ENCODE measurements around the gene OTUD1. TPM values are rescaled to one million over a fixed set of nuclear protein-coding genes. Genes with fewer than 3 reads are reported as not detected.

Gene OTUD1
- total RNA-seq, 2 experiments from 2014 or later, result 20.1 to 21.0 TPM

DNA sequence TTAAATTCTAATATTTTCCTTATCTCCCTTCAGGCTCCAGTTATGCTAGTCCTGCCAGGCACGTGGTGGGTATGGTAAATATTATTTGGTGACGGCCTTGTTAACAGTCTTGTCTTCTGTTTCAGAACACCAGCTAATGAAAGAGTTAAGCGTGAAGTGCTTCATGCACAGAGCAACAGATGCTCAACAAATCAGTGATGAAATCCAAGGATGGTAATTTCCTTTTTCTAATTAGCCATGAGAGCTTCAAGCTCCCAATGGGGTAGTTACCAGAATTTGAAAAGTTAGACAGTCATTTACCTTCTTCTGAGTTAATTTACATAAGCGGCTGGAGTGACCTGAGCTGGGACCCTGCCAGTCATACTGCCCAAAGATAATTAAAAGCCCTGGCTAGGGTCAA lies 1.9 kb upstream of the OTUD1 start:
- ATAC-seq (ENCODE audit: low read depth), result no peak
- peaks cover 3% of the 10 kb centered on the region for H3K27me3 Mint-ChIP-seq
- H3K4me1 Mint-ChIP-seq, result peaks cover 18% of the 10 kb centered on the region
- no peaks in the 10 kb centered on the region for H3K9me3 Mint-ChIP-seq
- DNase-seq, result no peak
- POLR2A ChIA-PET, result no interaction called here
- H3K27ac Mint-ChIP-seq, result no peak overlapping the region
- H3K4me3 Mint-ChIP-seq, result no peak overlapping the region
- peaks cover 7% of the 10 kb centered on the region for H3K36me3 Mint-ChIP-seq

DNA sequence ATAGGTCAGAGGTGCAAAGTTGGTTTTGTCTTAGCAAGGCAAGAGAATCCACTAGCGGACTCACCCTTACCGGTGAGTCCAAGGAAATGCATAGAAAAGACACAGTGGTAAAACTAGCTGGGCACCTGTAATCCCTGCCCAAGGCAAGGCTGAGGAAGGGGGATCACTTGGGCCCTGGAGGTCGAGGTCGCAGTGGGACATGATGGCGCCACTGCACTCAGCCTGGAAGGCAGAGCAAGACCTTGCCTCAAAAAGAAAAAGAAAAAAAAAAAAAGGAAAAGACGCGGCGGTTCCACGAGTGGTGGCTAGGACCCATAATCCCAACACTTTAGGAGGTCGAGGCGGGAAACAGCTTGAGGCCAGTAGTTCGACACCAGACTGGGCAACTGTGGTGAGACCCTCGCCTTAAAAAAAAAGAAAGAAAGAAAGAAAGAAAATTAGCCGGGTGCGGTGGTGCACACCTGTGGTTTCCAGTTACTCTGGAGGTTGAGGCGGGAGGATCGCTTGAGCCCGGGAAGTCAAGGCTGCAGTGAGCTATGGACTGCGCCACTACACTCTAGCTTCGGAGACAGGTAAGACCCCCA lies 820 bp upstream of the OTUD1 start:
- peaks cover 3% of the 10 kb centered on the region for H3K27me3 Mint-ChIP-seq
- peaks cover 27% of the 10 kb centered on the region for H3K4me1 Mint-ChIP-seq
- POLR2A ChIA-PET, result interaction anchor here (0.7 to 3.8 kb wide), 12 partner anchors 9 to 95 kb away, joined by 3 to 24 read pairs (median 4); partner anchors contain the start of gene C10orf67
- peak overlapping the region; percentile 81 for H3K4me3 Mint-ChIP-seq
- peak overlapping the region; percentile 80 for H3K27ac Mint-ChIP-seq
- no peak for DNase-seq
- H3K36me3 Mint-ChIP-seq, result peaks cover 9% of the 10 kb centered on the region
- ATAC-seq (ENCODE audit: low read depth), result no peak
- no peaks in the 10 kb centered on the region for H3K9me3 Mint-ChIP-seq

DNA sequence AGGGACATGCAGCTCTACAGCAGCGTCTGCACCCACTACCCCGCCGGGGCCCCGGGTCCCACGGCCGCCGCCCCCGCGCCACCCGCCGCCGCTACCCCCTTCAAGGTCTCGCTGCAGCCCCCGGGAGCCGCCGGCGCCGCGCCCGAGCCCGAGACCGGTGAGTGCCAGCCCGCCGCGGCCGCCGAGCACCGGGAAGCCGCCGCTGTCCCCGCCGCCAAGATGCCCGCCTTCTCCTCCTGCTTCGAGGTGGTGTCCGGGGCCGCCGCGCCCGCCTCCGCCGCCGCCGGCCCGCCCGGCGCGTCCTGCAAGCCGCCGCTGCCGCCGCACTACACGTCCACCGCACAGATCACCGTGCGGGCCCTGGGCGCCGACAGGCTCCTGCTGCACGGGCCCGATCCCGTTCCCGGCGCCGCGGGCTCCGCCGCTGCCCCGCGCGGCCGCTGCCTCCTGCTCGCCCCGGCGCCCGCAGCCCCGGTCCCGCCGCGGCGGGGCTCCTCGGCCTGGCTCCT lies 631 bp downstream of the OTUD1 start:
- Mint-ChIP-seq H3K4me1 (peaks cover 30% of the 10 kb centered on the region), H3K27ac (no peak overlapping the region), H3K4me3 (peak overlapping the region; percentile 92), H3K27me3 (peaks cover 3% of the 10 kb centered on the region), H3K9me3 (no peaks in the 10 kb centered on the region), H3K36me3 (peaks cover 12% of the 10 kb centered on the region)
- peak; percentile 68 for DNase-seq
- ATAC-seq (ENCODE audit: low read depth), result peak; percentile 11
- POLR2A ChIA-PET, result interaction anchor here (0.8 to 3.8 kb wide), 11 partner anchors 9 to 125 kb away, joined by 3 to 24 read pairs (median 4); no protein-coding TSS in a partner anchor

DNA sequence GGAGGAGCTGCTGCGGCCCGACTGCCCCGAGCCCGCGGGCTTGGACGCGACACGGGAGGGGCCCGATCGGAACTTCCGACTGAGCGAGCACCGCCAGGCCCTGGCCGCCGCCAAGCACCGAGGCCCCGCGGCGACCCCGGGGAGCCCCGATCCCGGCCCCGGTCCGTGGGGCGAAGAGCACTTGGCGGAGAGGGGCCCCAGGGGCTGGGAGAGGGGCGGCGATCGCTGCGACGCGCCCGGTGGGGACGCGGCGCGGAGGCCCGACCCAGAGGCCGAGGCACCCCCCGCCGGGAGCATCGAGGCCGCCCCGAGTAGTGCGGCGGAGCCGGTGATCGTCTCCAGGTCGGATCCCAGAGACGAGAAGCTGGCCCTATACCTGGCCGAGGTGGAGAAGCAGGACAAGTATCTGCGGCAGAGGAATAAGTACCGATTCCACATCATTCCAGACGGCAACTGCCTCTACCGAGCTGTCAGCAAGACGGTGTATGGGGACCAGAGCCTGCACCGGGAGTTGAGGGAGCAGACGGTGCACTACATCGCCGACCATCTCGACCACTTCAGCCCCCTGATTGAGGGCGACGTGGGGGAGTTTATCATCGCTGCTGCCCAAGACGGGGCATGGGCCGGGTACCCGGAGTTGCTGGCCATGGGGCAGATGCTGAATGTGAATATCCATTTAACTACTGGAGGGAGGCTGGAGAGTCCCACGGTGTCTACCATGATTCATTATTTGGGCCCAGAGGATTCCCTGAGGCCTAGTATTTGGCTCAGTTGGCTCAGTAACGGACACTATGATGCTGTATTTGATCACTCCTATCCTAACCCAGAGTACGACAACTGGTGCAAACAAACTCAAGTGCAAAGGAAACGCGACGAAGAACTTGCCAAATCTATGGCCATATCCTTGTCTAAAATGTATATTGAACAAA lies 1.4 kb downstream of the OTUD1 start:
- peak overlapping the region; percentile 87 for H3K27ac Mint-ChIP-seq
- POLR2A ChIA-PET, result interaction anchor here (0.6 to 3.8 kb wide), 7 partner anchors 9 to 108 kb away, joined by 3 to 24 read pairs (median 5); no protein-coding TSS in a partner anchor
- peak; percentile 20 for ATAC-seq (ENCODE audit: low read depth)
- peaks cover 12% of the 10 kb centered on the region for H3K36me3 Mint-ChIP-seq
- peaks cover 3% of the 10 kb centered on the region for H3K27me3 Mint-ChIP-seq
- H3K4me1 Mint-ChIP-seq, result peaks cover 30% of the 10 kb centered on the region
- no peaks in the 10 kb centered on the region for H3K9me3 Mint-ChIP-seq
- H3K4me3 Mint-ChIP-seq, result peak overlapping the region; percentile 92
- DNase-seq, result peak; percentile 72

DNA sequence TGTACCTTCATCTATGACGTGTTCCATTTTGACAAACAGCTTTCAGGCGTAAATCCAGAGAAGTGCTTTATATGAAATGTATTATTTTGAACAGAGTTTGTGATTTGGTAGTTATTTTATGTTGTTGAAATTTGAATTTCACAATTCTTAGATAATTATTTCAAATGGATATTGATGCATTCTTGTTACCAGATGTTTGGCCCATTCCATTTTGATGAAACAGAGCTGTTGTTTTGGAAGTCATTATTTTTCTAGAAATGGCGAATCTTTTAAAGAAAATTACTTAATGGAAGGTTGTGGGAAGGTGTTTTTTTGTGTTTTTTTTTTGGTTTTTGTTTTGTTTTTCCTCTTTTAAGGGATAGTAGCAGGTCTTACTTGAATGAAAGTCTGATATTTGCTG lies 2.4 kb downstream of the OTUD1 start:
- H3K4me3 Mint-ChIP-seq, result peak overlapping the region; percentile 92
- no peak for ATAC-seq (ENCODE audit: low read depth)
- peaks cover 15% of the 10 kb centered on the region for H3K36me3 Mint-ChIP-seq
- H3K4me1 Mint-ChIP-seq, result peaks cover 33% of the 10 kb centered on the region
- no peaks in the 10 kb centered on the region for H3K27me3 Mint-ChIP-seq
- POLR2A ChIA-PET, result interaction anchor here (0.7 to 3.8 kb wide), 2 partner anchors 12 to 73 kb away, joined by 3 to 16 read pairs; no protein-coding TSS in a partner anchor
- peak overlapping the region; percentile 87 for H3K27ac Mint-ChIP-seq
- no peak for DNase-seq
- no peaks in the 10 kb centered on the region for H3K9me3 Mint-ChIP-seq

DNA sequence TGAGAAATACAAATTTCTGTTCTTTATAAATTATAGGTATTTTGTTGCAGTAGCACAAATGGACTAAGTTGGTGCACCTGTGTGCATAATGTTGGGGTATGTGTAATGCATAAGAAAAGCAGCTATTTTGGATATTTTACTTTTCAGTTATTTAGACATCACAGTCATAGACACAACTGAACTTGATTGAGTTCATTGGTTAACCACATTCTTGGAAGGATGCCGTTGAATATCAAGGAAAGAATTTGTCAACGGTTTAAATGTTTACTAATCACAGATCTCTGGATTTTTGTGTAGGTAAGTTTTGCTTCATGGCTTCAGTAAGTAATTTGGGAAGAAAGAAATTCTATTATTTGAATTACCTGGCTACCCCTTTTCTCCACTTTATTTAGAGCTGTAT lies 4.1 kb downstream of the OTUD1 start:
- H3K9me3 Mint-ChIP-seq, result no peaks in the 10 kb centered on the region
- peaks cover 34% of the 10 kb centered on the region for H3K4me1 Mint-ChIP-seq
- peak overlapping the region; percentile 20 for H3K4me3 Mint-ChIP-seq
- peaks cover 17% of the 10 kb centered on the region for H3K36me3 Mint-ChIP-seq
- ATAC-seq (ENCODE audit: low read depth) (no peak), DNase-seq (no peak)
- H3K27ac Mint-ChIP-seq, result no peak overlapping the region
- no peaks in the 10 kb centered on the region for H3K27me3 Mint-ChIP-seq
- POLR2A ChIA-PET, result interaction anchor here (1.1 kb wide), 1 partner anchor 10 kb away, joined by 4 read pairs; no protein-coding TSS in a partner anchor

DNA sequence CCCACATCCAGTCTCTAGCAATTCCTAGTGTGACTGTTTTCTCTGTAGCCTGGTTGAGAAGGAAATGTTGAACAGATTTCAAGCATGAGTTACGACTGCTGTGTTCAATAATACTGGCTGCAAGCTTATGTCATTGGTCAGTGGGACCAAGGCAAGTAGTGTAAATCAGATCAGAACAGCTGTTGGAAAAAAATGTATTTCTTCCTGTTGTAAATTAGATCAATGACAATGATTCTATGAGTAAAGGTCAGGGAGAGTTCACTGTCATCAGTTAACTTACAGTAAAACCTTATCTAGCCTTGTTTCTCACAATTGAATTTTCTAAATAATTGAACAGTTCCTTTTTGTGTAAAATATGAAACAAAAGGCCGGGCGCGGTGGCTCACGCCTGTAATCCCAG lies 6.7 kb downstream of the OTUD1 start:
- DNase-seq (no peak), ATAC-seq (ENCODE audit: low read depth) (no peak)
- Mint-ChIP-seq H3K27ac (no peak overlapping the region), H3K4me1 (peaks cover 37% of the 10 kb centered on the region), H3K27me3 (no peaks in the 10 kb centered on the region), H3K36me3 (peaks cover 19% of the 10 kb centered on the region), H3K9me3 (no peaks in the 10 kb centered on the region), H3K4me3 (no peak overlapping the region)
- POLR2A ChIA-PET, result no interaction called here

DNA sequence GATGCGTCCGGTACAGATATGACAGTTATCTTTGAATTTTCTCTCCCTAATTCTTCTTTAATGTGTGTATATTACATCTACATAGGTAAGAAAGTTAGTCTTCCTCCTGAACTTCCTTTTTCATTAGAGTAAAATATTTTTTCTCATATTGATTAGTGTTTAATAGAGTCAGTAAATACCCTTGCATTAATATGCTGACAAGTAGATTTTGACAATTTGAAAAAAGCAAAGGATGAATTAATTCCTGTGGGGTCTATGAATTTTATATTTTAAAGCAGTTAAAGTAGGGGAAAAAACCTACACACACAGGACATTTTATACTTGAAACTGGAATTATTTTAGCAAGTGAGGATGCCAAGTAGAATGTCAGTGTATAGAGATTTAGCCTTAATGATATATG lies 9.4 kb downstream of the OTUD1 start:
- no peak overlapping the region for H3K27ac Mint-ChIP-seq
- H3K4me3 Mint-ChIP-seq, result no peak overlapping the region
- H3K4me1 Mint-ChIP-seq, result peaks cover 15% of the 10 kb centered on the region

DNA sequence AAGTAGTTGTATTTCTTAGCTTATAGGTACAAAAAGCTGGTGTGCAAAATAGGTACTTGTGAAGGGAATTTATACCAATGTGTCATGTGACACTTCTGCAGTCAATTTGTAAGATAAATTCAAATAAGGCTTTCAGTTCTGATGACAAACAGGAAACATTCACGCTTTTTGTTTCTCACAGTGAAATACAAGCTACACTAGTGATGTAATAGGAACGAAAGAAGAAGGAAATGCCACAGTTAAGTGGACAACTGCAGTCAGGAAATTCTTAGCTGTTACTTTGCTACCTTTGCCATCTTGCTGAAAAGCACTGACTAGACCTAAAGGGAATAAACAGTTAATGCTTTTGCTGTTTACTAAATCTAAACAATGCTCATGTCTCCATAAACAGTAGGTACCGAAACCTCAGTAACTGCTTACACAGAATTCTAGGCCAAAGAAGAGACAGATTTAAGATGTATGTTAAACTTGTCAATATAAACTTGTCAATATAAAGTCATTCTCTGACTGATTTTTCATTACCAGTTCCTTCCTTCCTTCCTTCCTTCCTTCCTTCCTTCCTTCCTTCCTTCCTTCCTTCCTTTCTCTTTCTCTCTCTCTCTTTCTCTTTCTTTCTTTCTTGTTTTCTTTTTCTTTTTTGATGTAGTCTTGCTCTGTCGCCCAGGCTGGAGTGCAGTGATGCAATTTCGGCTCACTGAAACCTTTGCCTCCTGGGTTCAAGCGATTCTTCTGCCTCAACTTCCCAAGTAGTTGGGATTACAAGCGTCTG lies 10.1 kb downstream of the OTUD1 start:
- DNase-seq (no peak), ATAC-seq (ENCODE audit: low read depth) (peak; percentile 76)
- POLR2A ChIA-PET, result interaction anchor here (0.6 to 1.0 kb wide), 2 partner anchors 10 to 1868 kb away, joined by 5 read pairs; partner anchors contain the start of gene OTUD1
- peak overlapping the region; percentile 75 for H3K27ac Mint-ChIP-seq
- H3K36me3 Mint-ChIP-seq, result peaks cover 6% of the 10 kb centered on the region
- no peaks in the 10 kb centered on the region for H3K27me3 Mint-ChIP-seq
- peaks cover 14% of the 10 kb centered on the region for H3K4me1 Mint-ChIP-seq
- H3K4me3 Mint-ChIP-seq, result no peak overlapping the region
- no peaks in the 10 kb centered on the region for H3K9me3 Mint-ChIP-seq

More for the DNA sequence above, 9.4 kb downstream of the OTUD1 start:
- Mint-ChIP-seq H3K27me3 (no peaks in the 10 kb centered on the region), H3K36me3 (peaks cover 7% of the 10 kb centered on the region), H3K9me3 (no peaks in the 10 kb centered on the region)
- POLR2A ChIA-PET, result interaction anchor here (1.0 kb wide), 1 partner anchor 10 kb away, joined by 5 read pairs; the partner anchor contains the start of gene OTUD1
- ATAC-seq (ENCODE audit: low read depth) (no peak), DNase-seq (no peak)

DNA sequence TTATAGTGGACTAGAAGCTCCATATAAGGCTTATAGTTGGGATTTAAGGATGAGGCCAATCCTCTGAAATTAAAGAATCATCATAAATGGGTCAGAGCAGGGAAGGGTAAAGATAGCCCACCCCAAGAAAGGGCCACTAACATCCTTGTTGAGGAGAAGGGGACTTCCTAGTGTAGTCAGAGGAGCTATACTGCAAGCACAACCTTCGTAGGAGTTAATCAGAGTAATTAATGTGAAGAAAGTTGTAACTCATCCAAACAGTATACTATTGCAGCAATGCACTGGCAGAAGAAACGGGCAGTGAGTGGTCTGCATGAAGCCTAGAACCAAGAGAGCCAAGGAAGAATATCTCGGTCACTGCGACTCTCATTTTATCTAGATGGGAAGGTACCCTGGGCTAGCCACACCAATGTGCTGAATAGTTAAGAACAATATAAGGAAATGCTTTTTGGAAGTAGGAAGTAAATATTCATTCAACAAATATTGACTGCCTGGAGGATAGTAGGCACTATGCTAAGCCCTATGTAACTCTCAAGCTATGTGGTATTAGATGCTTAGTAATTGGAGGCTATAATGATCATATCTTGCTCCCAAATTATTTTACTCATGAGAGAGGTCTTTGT lies 13.3 kb downstream of the OTUD1 start:
- Mint-ChIP-seq H3K27me3 (no peaks in the 10 kb centered on the region), H3K9me3 (no peaks in the 10 kb centered on the region), H3K4me3 (no peak overlapping the region), H3K27ac (no peak overlapping the region), H3K4me1 (peaks cover 10% of the 10 kb centered on the region), H3K36me3 (peaks cover 2% of the 10 kb centered on the region)
- DNase-seq, result no peak
- no peak for ATAC-seq (ENCODE audit: low read depth)
- POLR2A ChIA-PET, result interaction anchor here (1.2 kb wide), 1 partner anchor 9 kb away, joined by 4 read pairs; no protein-coding TSS in a partner anchor

DNA sequence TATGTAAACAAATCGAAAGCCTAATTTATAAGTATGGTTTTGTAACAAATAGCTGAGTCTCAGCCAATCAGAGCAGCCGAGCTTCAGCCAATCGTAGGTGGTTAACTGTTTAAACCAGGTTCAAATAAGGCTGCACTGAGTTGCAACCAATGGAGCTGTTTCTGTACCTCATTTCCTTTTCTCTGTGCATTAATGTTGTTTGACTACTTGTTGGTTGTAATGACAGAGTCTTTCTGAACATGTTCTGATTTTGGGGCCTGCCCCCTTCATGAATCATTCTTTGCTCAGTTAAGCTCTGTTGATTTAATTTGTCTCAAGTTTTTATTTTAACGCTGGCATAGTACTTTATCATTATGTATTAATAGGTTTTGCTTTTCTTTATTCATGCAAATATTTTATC lies 14.6 kb downstream of the OTUD1 start:
- Mint-ChIP-seq H3K9me3 (no peaks in the 10 kb centered on the region), H3K4me3 (no peak overlapping the region), H3K36me3 (peaks cover 2% of the 10 kb centered on the region), H3K27ac (no peak overlapping the region), H3K4me1 (peaks cover 10% of the 10 kb centered on the region), H3K27me3 (no peaks in the 10 kb centered on the region)
- POLR2A ChIA-PET, result interaction anchor here (1.1 kb wide), 1 partner anchor 15 kb away, joined by 4 read pairs; the partner anchor contains the start of gene OTUD1
- ATAC-seq (ENCODE audit: low read depth) (no peak), DNase-seq (no peak)

DNA sequence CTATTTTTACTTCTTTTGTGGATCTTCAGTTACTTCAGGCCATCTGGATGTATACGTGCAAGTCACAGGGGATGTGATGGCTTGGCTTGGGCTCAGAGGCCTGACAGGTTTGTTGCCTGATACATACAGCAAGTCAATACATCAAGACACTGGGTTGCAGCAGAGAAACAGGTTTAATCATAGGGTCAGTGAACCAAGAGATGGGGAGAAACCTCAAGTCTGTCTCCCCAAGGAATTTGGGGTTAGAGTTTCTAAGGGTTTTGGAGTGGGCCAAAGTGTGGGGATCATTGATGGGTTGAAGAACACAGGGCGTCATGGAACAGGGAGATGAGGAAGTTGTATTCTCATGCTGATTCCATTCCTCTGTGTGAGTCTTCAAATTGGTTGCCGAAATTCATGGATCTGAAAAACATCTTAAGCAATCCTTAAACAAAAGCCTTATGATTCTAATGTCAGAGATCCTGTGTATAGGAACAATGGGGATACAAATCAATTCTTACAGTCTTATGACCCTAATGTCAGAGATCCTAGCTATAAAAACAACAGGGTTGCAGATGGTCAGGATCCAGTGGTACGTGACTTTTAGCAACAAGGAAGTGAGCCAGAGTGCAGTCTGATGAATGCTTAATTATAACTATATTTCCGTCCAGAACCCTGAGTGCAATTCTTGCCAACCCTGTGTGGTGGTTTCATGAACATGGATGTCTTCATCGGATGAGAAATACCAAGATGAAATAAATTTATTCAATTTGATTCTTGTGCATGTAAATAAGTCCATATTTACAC lies 18.9 kb downstream of the OTUD1 start:
- Mint-ChIP-seq H3K27me3 (peaks cover 3% of the 10 kb centered on the region), H3K4me1 (peaks cover 1% of the 10 kb centered on the region), H3K27ac (no peak overlapping the region), H3K4me3 (no peak overlapping the region), H3K36me3 (no peaks in the 10 kb centered on the region), H3K9me3 (no peaks in the 10 kb centered on the region)
- POLR2A ChIA-PET, result no interaction called here
- no peak for ATAC-seq (ENCODE audit: low read depth)
- no peak for DNase-seq

Measured in activated naive CD8-positive, alpha-beta T cell treated with anti-CD3 and anti-CD28 coated beads, Interleukin-2, amount 10 ng/mL, durations not matched to agents 7 days and 5 days (primary cell).